ENCODE results near the gene SACM1L. TPM values are rescaled to one million over a fixed set of nuclear protein-coding genes. Genes with fewer than 3 reads are reported as not detected.
A peak's percentile ranks its signal among the peaks of the same experiment; 100 is the strongest.

The SACM1L gene
- total and polyA plus RNA-seq, 2 of the 8 experiments (the other 6 are each of a cell fraction or from before 2014, with no cell fraction given): 20.1 to 61.0 TPM

GRCh38 chr3:45748068-45748467 lies 58.9 kb downstream of the SACM1L start:
- Histone ChIP-seq H4K5ac (ENCODE audit: insufficient read length, low read depth, low read length) (no peak overlapping the region), H4K91ac (replicated peaks; ENCODE audit: insufficient read length, low read length) (no peak overlapping the region), H2BK120ac (replicated peaks; ENCODE audit: low read depth, low read length) (no peak overlapping the region), H4K8ac (ENCODE audit: extremely low read depth, insufficient read depth, low read length) (no peak overlapping the region), H3K9ac (replicated peaks in 1 of 4; ENCODE audit: extremely low read depth in 1 of 4, low read depth in 3 of 4, low read length in 3 of 4) (no peak overlapping the region), H3K79me1 (ENCODE audit: low read depth, low read length) (no peaks in the 10 kb centered on the region), H3K4ac (replicated peaks; ENCODE audit: insufficient read length, low read depth, low read length) (no peak overlapping the region), H2AFZ (ENCODE audit: low read length) (no peak overlapping the region), H3K14ac (ENCODE audit: insufficient read length) (no peak overlapping the region), H4K20me1 (replicated peaks in 1 of 2; ENCODE audit: control insufficient read depth in 1 of 2, insufficient read depth in 2 of 2, low read length in 2 of 2) (peaks cover 0 to 2% of the 10 kb centered on the region in 2 experiments), H3K23ac (ENCODE audit: insufficient read length) (no peak overlapping the region), H3K18ac (ENCODE audit: extremely low read depth, low read length) (no peak overlapping the region), H2AK5ac (ENCODE audit: low read depth, low read length) (no peak overlapping the region), H3K4me3 (ENCODE audit: extremely low read depth in 1 of 4, insufficient read depth in 2 of 4, low read depth in 3 of 4, low read length in 4 of 4) (no peak overlapping the region), H3K27me3 (replicated peaks in 1 of 4; ENCODE audit: control insufficient read depth in 3 of 4, extremely low read depth in 1 of 4, insufficient read depth in 3 of 4, low read length in 3 of 4) (no peaks in the 10 kb centered on the region), H3K27ac (ENCODE audit: low read depth, low read length) (no peak overlapping the region), H3K4me2 (ENCODE audit: insufficient read depth in 1 of 2, low read depth in 2 of 2, low read length in 2 of 2) (no peak overlapping the region), H3K79me2 (ENCODE audit: control insufficient read depth in 1 of 2, insufficient read depth in 2 of 2, low read length in 2 of 2) (no peaks in the 10 kb centered on the region), H2BK20ac (ENCODE audit: low read length) (no peak overlapping the region), H2BK15ac (ENCODE audit: low read length) (no peak overlapping the region), H3K36me3 (ENCODE audit: control insufficient read depth in 2 of 4, insufficient read depth in 4 of 4, low read length in 3 of 4) (peaks cover 0 to 38% (median 13%) of the 10 kb centered on the region in 4 experiments; a peak in 6 of 8 replicates), H2BK12ac (ENCODE audit: low read depth, low read length) (no peak overlapping the region), H3K56ac (replicated peaks; ENCODE audit: insufficient read length, low read depth, low read length) (no peak overlapping the region), H3K9me3 (ENCODE audit: insufficient read depth in 2 of 2, low read depth in 1 of 2, low read length in 1 of 2) (no peaks in the 10 kb centered on the region), H3K4me1 (replicated peaks in 1 of 4; ENCODE audit: control insufficient read depth in 3 of 4, insufficient read depth in 4 of 4, low read length in 3 of 4) (peaks cover 0 to 4% (median 0%) of the 10 kb centered on the region in 4 experiments; a peak in 3 of 7 replicates), H3K23me2 (ENCODE audit: low read depth, low read length) (no peaks in the 10 kb centered on the region), H2BK5ac (ENCODE audit: low read depth, low read length) (no peak overlapping the region)
- POLR2A ChIA-PET (ENCODE audit: partially characterized antibody): interaction anchor here (1.3 to 2.5 kb wide), 3 partner anchors 11 to 63 kb away, joined by 3 to 7 read pairs (median 5); partner anchors contain the start of gene SACM1L
- 87% methylated on average over 8 of the region's 8 CpGs; no CpG with 5 or more reads in 1 of the 2 experiments for WGBS, 2 experiments (ENCODE audit: extremely low coverage in 1 of 2, insufficient coverage in 1 of 2, insufficient read length in 1 of 2, insufficient replicate concordance in 2 of 2, low coverage in 1 of 2, low lambda C conversion rate in 2 of 2, missing lambda C conversion rate in 1 of 2)
- DNase-seq (ENCODE audit: low read depth in 1 of 2, low spot score in 2 of 2) (no peak), FAIRE-seq (no peak)
- TF ChIP-seq EP300 (IDR thresholded peaks at IDR 0.05; ENCODE audit: borderline replicate concordance in 1 of 2, low read depth in 2 of 2, low read length in 2 of 2): no peak
- TF ChIP-seq EGR1 (IDR thresholded peaks at IDR 0.05; ENCODE audit: borderline replicate concordance, low read depth, low read length): peak; percentile 41; the same call in 1 of the 2 replicates
- CTCF ChIA-PET (ENCODE audit: partially characterized antibody): interaction anchor here (0.7 to 4.4 kb wide), 3 partner anchors 13 to 331 kb away, joined by 3 to 49 read pairs (median 3); no protein-coding TSS in a partner anchor

All from H1 (cell line).